Adipose tissue (tissue), 3 donors: ENCODE data around the gene PPP4R1. TPM values are rescaled to one million over a fixed set of nuclear protein-coding genes. Genes with fewer than 3 reads are reported as not detected.

ENCODE experiments used
- H3K27ac ChIP-seq: one replicate; pipeline ENCODE4 v1.5.1; 2013; ENCODE audit warnings: low read depth, low read length
- WGBS, 3 donors: extraction: QIAGEN DNeasy Blood & Tissue Kit; methylation state at CpG; one replicate each; pipeline ENCODE4 v1.1.7; 2013; 5-methylcytosine and 5-hydroxymethylcytosine counted together
- polyA plus RNA-seq, 3 donors: library from polyadenylated mRNA; stranded (reverse); fragments of 200-250 nt; gene quantifications; one replicate each; pipeline ENCODE4 v1.2.3, GENCODE V29; 2013
- donor health status: healthy with polysubstance abuse.
- donor health status: Bipolar disorder and iron deficiency.
- donor health status: healthy.

The PPP4R1 gene
- polyA plus RNA-seq, 3 donors, result 18.0 to 26.8 (median 24.6) TPM

DNA sequence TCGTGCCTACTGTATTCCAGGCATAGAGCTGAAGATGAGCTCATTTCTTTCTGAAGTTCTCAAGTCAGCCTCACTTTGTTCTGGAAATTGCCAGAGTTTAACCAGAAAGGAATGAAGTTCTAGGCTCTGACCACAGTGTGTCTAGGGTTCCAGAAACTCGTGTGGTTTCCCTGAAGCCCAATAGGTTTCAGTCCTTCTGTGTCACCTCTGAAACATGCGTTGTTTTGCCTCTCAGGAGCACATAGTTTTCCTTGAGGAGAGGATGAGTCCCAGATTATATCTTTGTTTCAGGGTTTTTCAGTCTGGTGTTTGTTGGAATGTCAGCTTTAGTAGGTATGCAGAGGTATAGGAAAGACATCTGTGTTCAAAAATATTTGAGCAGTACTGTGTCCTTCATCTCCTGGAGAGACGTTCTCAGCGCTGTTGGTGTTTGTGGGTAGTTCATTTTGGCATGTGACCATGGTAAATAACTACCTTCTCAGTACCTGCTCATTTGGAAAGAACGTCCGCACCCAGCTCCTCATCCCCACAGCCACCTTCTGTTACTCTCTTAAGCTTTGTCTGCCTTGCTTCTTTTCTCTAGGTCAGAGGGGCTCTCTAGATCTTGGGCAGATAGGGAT lies 82.5 kb downstream of the PPP4R1 start:
- WGBS, 3 donors, result 84 to 96% (median 94%) methylated on average over 7 of the region's 7 CpGs
- H3K27ac ChIP-seq, result no peak overlapping the region

DNA sequence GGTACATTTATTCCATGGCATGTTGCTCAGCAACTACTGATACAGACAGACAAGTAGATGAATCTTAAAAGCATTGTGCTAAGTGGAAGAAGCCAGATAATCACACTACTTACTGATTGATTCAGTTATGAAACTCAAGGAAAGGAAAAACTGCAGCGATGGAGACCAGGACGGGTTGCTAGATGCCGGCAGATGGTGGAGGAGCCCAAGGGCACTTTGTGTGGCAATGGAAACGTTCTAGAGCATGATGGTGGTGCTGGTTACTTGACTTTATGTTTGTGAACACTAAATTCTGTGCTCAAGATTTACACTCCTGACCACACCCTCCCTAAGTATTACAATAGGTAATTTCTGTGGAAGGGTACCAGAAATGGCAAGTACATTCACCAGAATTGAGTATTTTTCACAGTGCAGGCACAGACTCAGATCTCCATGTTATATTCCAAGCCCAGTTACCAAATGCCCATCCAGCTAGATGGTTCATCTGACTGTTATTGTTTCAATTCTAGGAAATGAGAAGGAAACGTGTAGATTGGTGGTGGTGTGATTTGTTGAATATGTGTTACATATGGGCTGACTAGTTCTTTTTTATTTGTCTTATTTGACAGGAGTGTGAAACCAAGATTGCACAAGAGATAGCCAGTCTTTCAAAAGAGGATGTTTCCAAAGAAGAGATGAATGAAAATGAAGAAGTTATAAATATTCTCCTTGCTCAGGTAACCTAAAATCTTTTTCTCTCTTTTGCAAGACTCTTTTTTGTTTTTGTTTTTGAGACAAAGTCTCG lies 83.9 kb downstream of the PPP4R1 start:
- 83 to 94% (median 83%) methylated on average over 6 of the region's 6 CpGs for WGBS, 3 donors
- H3K27ac ChIP-seq, result no peak overlapping the region

DNA sequence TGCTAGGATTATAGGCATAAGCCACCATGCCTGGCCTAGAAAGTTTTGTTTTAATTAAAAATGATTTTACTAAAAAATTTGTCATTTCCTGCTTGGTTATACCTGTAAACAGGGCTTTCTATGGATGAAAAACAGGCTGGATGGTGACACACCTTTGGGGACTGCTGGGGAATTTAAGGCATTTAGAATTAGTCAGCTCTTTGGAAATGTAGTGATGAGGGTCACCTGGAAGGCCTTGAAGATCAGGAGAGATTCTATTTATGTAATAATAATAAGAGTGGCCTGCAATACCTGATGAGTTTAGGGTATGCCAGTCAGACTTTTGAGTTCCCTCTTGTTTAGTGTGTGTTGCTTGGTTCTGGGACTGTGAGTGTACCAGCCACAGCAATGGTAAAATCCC lies 87.9 kb downstream of the PPP4R1 start:
- H3K27ac ChIP-seq, result no peak overlapping the region

DNA sequence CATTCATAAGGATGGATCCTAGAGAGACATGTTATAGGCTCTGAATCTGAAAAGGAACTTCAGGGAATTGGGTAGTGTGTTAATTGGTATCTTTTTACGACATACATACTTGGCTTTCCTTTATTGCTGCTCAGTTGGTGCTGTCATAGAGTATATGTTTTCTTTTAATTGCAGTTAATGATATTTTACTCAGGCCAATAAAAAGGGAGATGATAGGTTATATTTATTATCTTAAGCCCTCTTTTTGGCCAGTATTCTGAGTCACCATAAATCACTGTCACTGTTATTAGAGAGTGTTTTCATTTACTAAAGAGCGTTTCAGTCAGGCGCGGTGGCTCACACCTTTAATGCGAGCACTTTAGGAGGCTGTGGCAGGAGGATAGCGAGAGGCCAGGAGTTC lies 91.4 kb downstream of the PPP4R1 start:
- H3K27ac ChIP-seq, result no peak overlapping the region
- WGBS, 3 donors, result 86 to 97% (median 96%) methylated on average over 6 of the region's 6 CpGs

DNA sequence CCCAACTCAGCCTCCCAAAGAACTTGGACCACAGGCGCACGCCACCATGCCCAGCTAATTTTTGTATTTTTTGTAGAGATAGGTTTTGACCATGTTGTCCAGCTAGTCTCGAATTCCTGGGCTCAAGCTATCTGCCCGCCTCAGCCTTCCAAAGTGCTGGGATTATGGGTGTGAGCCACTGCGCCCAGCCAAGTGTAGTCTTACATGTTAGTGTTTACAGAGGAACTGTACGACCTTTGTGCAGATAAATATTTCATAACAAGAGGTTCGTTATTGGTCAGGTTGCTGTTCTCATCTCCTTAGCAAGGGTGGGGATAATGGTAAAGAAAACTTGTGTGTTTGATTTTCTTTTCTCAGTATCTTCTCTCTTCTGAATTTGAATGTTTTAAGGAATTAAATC lies 92.6 kb downstream of the PPP4R1 start:
- no peak overlapping the region for H3K27ac ChIP-seq
- 87 to 91% (median 90%) methylated on average over 7 of the region's 7 CpGs for WGBS, 3 donors

DNA sequence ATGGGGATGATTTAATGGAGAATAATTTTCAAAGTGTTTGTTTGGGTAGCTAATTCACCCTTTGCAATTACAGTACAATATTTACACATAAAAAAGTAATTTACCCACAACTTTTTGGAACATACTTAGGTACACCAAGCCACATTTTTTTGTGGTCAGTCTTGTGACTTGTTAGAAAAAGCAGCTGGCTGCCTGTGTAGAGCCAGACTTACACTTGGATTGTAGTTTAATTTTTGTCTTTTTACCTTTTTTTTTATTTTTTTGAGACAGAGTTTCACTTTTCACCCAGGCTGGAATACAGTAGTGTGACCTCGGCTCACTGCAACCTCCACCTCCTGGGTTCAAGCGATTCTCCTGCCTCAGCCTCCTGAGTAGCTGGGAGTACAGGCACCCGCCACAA lies 93.7 kb downstream of the PPP4R1 start:
- no peak overlapping the region for H3K27ac ChIP-seq
- 72 to 97% (median 95%) methylated on average over 2 to 3 of the region's 3 CpGs for WGBS, 3 donors

DNA sequence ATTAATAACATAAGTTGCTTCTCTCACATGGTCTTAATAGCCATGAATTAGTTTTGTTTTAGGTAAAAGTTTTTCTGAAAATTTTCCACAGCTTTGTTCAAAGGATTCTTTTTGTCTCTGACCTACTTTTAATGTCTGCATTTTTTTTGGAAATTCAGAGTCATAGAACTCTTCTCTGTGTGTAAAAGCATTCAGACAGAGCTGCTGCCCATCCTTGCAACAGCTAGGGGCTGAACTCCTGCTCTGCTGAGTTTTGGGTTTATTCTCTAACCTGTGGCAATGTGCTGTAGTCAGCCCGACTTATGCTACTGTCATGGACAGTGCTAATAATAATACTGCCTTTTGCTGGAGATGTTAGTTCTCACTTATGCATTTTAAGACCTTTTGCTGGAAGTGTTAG lies 95.0 kb downstream of the PPP4R1 start:
- WGBS, 3 donors, result 55 to 83% (median 79%) methylated on average over 1 of the region's 1 CpG
- no peak overlapping the region for H3K27ac ChIP-seq

DNA sequence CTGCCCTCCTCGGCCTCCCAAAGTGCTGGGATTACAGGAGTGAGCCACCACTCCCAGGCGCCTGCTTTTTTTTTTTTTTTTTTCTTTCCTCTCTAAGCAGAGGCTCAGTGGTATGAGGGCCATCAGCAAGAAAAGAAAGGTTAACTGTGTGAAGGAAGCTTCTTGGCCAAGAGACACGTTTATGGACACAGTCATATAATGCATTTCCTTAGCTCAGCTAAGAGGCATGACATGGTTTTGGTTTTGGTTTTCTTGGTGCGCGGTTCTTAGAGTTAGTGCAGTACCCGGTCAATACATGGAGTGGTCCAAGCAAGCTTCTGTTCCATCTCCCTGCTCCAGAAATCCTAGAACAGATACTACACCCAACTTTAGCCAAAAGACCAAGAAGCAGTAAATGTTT lies 96.5 kb downstream of the PPP4R1 start:
- H3K27ac ChIP-seq, result no peak overlapping the region
- 75 to 86% (median 83%) methylated on average over 6 of the region's 6 CpGs for WGBS, 3 donors

DNA sequence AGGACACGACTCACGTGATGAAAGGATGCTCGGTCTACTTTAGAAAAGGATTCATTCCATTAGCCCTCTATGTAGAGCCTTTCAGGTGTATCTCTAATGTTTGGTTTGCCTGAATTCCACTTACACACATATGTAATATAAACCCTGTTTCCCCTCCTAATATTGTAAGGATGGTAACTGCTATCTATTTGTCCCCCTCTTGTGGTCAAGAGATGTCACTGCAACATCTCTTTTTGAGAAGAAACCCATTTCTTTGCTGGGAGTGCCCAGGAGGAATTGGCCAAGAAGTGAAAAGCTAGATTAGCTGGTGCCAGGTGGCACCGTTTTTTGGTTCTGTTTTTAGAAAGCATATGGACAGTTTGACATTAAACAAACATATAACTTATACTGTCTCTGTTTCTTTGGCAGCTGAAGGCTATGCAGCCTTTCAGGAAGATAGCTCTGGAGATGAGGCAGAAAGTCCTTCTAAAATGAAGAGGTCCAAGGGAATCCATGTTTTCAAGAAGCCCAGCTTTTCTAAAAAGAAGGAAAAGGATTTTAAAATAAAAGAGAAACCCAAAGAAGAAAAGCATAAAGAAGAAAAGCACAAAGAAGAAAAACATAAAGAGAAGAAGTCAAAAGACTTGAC lies 97.8 kb downstream of the PPP4R1 start:
- WGBS, 3 donors, result 66 to 72% (median 70%) methylated on average over 4 of the region's 4 CpGs
- no peak overlapping the region for H3K27ac ChIP-seq

DNA sequence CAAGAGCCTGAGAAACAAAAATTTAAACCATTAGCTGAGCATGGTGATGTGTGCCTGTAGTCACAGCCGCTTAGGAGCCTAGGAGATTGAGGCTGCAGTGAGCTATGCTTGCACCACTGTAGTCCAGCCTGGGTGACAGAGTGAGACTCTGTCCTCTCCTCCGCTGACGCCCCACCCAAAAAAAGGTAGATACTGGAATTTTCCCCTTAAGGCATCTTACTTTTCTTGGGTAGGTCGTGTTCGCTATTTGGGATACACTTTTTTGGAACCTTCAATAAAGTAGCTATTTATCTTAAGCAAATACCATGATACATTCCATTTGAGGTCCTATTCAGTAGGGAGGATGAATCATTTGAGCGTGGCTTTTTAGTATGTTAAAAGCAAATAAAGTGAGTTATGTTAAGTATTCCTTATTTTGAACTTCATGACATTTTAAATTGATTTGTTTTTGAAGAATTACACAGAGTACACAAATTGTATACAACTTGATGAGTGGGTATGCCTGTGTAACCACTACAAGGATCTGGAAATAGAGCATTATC lies 100.3 kb downstream of the PPP4R1 start:
- no peak overlapping the region for H3K27ac ChIP-seq
- 85 to 91% (median 85%) methylated on average over 6 of the region's 6 CpGs for WGBS, 3 donors

DNA sequence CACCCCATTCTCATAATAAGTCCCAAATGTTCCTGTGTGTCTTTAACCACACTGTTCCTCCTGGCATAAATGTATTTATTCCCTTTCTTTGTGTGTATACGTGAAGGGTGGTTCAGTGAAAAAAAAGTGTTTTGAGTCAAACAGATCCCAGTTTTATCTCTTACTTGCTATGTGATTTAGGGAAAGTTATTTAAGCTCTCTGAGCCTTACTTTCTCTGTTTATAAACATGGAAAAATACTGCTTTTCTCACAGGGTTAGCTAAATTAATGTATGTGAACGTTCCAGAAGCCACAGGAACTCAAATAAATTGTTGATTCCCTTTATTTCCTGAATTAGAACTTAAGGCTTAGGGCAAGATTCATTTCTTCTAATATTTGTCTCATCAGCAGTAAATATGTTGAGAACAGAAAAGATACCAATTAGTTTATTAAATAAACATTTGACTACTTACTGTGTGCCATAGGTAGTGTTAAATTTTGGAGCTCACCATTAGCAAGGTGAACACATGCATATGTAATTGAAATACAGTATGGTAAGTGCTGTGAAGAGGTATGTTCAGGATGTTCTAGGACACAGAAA lies 105.8 kb downstream of the PPP4R1 start:
- WGBS, 3 donors, result 70 to 93% (median 73%) methylated on average over 2 of the region's 2 CpGs
- no peak overlapping the region for H3K27ac ChIP-seq

DNA sequence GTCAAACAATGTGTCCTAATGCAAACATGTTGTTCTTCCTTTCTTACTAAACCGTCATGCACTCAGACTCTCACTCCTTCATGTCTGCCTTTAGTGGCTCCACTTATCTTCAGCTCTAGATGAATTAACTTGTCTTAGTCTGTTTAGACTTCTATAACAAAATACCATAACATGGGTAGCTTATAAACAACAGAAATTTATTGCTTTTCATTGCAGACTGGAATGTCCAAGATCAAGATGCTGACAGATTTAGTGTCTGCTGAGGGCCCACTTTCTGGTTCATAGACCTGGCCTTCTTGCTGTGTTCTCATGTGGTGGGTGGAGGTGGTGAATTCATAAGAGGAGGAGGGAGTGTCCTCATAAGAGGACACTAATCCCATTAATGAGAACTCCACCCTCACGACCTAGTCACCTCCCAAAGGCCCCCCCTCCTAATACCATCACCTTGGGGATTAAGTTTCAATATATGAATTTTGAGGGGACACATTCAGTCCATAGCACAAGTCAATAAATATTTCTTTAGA lies 106.7 kb downstream of the PPP4R1 start:
- no peak overlapping the region for H3K27ac ChIP-seq
- WGBS, 3 donors, result 72 to 87% (median 77%) methylated on average over 2 of the region's 2 CpGs

DNA sequence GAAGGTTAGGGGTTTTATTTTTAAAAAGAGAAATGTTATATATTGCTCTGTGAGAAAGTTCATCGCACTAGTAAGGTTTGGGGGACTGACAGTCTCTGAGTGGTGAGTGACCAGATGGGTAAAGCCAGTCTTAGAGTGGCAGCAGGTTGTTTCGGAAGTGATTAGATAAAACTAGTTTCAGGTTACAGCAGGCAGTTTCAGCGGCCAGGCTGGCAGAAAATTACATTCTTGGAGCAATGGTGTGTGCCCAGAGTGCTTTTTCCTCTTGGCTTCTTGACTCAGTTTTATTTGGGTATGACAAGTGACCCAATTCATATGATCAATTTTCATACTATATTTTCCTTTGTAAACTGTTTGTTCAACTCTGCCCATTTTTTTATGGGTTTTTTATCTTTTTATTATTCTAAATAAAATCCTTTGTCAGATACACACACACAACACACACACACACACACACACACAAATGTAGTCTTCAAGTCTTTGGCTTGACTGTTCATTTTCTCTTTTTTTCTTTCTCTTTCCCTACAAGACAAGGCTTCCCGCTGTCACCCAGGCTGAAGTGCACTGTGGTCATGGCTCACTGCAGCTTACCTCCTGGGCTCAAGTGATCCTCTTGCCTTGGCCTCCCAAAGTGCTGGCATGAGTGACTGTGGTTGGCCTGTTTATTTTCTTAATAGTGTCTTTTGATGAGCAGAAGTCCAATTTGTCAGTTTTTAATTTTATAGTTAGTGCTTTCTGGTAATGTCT lies 108.1 kb downstream of the PPP4R1 start:
- 40 to 86% (median 81%) methylated on average over 4 of the region's 4 CpGs for WGBS, 3 donors
- H3K27ac ChIP-seq, result no peak overlapping the region

Other genes starting within 250 kb of the PPP4R1 start
- 10 to 100 TPM; 12.8 to 45.7 (median 25.7) TPM for gene RALBP1, start 139.0 kb downstream of the PPP4R1 start, polyA plus RNA-seq
- 10 to 100 TPM in 2 of 3 donors, 1 to 10 TPM in 1; 3.6 to 48.1 (median 20.4) TPM for gene RAB31, start 93.7 kb upstream of the PPP4R1 start, polyA plus RNA-seq